Gastrocnemius medialis (tissue), 4 donors: Measurements from ENCODE around the gene AFAP1L2.

Experiments
- POLR2A ChIP-seq, 2 donors: fragments of 450-650 bp; IDR thresholded peaks; one replicate each; pipeline ENCODE4 v1.6.1; 2017; ENCODE audit warnings: antibody characterized with exemption in 2 of 2, mild to moderate bottlenecking in 2 of 2, moderate library complexity in 2 of 2
- TF ChIP-seq, protein P1 (sequence below), 5 experiments: fragments of 450-650 bp in 3 of 5; fragments of 200-600 bp in 2 of 5; sonication (generic) in 2 of 5; IDR thresholded peaks in 4 of 5; conservative IDR thresholded peaks in 1 of 5; 1 replicate in 4 of 5; 2 replicates in 1 of 5; pipeline ENCODE4 v1.5.1; 2016 to 2019; ENCODE audit warnings: antibody characterized with exemption in 5 of 5, mild to moderate bottlenecking in 3 of 5, moderate library complexity in 3 of 5

DNA sequence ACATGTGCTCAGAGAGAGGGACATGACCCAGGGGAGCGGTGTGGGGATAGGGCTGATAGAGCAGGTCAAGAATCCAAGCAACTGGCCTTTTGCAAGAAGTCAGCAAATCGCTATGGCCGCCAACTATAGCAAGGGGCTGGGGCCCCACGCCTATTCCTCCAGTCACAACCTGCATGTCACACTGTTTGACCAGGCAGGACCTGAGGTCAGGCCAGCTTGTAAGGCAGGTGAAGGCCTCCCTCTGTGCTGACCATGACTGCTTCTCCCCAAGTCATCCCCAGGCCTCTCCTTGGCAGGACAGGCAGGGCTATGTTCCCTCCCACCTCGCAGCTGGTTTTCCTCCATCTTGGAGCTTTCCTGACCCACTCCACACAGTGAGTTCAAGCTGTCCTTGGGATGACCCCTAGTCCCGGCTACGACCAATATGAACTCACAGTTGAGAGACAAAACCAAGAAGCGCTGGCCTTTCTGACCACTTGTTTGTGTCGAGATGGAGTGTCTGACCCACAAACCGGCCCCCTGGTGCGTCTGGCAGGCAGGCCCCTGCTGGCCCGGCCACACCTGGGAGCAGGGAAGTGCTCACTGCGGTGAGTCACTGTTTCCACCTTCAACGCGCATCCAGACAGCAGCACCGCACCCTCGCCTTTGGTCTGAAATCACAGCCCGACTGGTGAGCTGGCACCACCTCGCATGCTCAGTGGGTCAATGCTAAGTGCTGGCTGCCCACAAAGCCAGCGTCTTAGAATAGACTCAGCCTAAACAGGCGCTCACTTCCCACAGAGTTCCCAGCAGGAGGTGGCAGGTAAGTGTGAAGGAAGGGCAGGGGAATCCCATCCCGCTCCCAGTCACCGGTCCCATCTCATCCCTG lies 83.8 kb downstream of the AFAP1L2 start:
- TF ChIP-seq, protein P1, sequence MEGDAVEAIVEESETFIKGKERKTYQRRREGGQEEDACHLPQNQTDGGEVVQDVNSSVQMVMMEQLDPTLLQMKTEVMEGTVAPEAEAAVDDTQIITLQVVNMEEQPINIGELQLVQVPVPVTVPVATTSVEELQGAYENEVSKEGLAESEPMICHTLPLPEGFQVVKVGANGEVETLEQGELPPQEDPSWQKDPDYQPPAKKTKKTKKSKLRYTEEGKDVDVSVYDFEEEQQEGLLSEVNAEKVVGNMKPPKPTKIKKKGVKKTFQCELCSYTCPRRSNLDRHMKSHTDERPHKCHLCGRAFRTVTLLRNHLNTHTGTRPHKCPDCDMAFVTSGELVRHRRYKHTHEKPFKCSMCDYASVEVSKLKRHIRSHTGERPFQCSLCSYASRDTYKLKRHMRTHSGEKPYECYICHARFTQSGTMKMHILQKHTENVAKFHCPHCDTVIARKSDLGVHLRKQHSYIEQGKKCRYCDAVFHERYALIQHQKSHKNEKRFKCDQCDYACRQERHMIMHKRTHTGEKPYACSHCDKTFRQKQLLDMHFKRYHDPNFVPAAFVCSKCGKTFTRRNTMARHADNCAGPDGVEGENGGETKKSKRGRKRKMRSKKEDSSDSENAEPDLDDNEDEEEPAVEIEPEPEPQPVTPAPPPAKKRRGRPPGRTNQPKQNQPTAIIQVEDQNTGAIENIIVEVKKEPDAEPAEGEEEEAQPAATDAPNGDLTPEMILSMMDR (IDR thresholded peaks at IDR 0.05 in 4 of 5, conservative IDR thresholded peaks at IDR 0.05 in 1 of 5) = no peak
- TF ChIP-seq POLR2A (IDR thresholded peaks at IDR 0.05) = no peak
